Iris pigment epithelial cell (primary cell): ENCODE results near the gene C10orf105.
A peak's percentile ranks its signal among the peaks of the same experiment; 100 is the strongest.

Experiments used
- DNase-seq: peaks from one replicate; pipeline ENCODE4 v3.0.0-alpha.2; 2011; ENCODE audit warnings: low read depth

The C10orf105 gene

DNA sequence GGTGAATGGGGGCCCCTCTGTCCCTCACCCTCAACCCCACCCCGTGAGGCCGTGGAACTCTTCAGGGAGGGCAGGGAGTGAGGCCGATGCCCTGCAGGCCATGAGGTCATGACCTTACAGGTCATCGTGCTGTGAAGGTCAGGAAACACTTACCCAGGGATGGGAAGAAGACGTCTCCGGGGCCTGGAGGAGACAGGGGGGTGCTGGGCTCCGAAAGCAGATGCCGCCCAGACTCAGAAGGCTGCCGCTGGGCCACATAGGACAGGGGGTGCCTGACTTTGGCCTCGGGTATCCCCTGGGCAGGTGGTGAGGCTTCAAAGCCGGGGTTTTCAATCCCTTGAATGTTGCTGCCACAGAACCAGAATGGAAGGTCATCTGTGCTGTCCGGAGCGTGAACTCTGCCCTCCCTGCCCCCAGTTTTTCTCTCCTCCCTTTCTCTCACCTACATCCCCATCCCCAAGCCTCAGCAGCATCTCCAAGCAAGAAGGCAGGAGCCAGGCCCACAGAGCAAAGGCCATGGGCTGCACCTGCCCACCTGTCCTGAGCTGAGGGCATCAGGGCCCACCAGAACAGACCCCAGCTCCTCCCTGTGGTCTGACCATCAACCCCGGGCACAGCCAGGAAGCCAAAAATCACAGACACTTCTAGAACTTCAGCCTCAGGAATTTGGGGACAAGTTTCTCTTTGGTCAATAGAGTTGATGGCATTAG is 32.1 kb upstream of the C10orf105 start:
- no peak for DNase-seq

DNA sequence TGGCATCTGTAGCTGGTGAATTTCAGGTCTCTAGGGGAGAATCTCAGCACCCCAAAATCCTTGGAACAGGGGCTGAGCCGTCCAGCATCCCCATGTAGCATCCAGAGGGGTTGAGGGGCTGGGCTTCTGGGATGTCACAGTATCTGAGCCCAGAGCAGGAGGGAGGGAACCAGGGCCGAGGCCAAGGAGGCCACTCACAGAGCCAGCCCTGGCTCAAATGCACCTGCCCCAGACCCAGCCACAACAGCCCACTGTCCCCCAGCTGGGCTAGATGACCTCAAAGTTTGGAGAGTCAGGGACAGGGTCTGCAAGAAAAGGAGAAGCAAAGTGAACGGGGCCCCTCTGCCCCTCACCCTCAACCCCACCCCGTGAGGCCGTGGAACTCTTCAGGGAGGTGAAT is 31.4 kb upstream of the C10orf105 start:
- no peak for DNase-seq

DNA sequence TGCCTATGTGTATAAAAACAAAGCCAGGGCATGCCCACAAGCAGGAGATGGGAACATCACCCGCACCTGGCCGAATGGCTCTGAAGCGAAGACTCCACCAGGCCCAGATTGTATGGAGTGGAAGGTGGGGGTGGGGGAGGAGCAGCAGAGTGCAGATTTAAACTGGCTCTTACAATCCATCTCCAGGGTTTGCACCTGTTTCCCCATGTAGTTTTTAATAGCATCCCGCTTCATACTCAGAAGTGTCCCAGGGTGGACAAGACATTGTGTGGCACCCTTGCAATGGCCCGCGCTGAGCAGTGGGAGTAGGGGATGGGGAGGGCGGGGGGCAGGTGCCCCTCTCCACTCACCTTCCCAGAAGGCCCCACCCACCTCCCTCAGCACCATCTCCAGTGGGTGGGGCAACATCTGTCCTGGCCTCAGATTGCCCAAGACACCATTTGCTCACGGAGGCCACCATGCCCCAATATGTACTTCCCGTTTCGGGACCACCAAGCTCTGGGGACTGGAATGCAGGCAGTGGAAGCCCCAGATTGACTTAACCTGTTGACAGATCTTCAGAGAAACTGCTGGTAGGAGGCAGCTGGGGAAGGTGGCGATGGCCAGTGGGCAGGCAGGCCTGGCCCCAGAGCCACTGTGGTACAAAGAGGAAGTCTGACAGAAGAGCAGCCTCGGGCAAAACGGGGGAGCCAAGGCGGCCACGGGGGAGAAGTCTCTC is 30.7 kb upstream of the C10orf105 start:
- DNase-seq: no peak

DNA sequence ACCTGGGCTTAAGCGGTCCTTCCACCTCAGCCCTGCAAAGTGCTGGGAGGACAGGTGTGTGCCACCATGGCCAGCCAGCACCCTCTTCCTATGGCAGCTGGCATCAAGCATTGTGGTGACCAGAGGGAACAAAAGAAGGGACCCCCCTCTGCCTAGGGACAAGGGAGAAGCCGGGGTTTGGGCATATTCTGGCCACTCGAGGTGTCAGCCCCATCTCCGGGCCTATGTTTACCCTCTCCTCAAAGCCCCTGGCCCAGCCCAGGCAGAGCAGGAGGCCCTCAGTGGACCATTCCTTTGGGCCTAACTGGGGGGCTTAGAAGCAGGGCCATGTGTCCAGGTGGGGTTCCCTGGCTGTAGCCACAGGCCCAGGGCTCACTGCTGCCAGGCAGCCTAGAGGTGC is 29.8 kb upstream of the C10orf105 start:
- no peak for DNase-seq

DNA sequence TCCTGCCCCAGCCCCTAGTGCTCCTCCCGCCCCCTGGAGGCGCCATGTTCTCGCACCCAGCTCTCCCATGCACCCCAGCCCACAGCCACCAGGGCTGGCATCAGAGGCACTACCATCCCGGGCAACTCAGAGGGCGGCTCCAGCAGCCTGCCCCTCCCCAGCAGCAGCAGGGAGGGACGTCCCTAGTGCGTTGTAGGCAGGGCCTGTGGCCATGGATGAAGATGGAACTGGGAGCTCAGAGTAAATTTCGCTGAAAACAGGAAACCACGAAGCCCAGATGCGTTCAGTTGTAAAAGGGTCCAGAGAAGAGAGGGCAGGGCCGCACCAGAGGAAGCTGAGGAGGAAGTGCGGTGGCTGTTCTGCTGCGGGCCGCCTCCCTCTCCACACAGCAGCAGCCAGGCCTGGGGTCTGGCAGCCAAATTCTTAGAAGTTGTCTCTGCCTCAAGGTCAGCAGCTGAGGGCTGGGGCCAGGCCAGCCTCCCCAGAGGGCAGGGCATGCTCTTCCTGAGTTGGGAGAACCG is 29.2 kb upstream of the C10orf105 start:
- DNase-seq: no peak

DNA sequence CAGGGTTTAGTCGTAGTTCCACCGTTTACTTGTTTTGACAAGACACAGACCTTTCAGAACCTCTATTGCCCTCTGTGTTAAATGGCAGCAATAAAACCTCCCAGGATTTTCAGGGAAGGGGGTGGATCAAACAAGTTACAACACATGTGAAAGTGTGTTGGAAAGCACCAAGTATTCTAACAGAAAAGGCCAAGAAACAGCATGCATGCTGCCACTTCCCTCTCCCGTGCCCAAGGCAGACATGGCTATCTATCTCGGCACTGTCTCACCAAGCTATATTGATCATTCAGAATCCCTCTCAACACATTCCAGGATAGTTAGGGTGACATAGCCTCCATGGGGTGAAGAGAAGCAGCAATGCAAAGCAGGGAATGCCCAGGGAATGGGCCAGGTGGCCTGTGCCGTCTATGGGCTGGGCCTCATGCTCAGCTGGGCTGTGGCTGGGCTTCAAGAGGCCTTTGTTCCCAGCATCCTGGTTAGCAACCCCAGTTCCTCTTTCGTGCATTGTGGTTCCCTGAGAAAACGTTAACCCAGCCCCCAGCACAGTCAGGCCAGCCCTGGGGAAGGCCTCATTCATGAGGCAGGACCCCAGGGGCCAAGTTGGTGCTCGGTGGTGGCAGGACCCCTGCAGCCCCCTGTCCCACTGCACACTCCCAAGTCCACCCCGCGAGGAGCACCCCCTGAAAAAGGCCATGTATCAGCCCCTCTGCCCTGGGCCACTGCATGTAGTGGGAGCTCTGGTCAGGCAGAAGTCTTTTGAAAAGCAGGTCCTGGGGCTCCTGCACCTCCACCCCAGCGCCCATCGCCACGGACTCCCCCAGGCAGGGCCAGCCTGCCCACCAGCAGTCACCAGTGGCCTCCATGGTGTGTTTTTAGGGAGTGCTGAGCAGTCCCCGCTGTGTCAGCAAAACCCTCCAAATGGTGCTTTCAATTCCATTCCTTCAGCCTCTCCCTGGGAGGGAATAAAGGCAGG is 28.3 kb upstream of the C10orf105 start:
- DNase-seq: no peak

DNA sequence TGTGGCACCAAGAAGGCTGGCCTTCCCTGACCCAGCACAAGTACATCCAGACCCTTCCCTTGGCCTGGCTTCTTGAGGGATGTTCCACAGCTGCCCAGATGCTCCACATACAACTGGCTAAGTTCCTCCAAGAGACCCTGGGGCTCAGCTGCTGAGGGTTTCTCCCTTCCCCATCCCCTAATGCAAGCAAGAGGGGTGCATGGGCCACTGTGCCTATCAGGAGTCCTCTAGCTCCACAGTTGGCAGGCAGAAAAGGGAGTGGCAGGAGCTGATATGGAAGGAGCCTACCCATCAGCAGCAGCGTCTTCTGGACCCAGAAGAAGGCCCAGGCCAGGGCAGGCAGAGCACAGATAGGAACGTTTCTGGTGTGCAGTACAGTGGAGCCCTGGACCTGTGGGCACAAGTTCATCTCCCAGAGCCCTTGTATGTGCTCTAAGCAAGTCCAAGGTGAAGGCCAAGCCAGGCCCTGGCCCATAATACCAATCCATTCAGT is 27.5 kb upstream of the C10orf105 start:
- DNase-seq: no peak

DNA sequence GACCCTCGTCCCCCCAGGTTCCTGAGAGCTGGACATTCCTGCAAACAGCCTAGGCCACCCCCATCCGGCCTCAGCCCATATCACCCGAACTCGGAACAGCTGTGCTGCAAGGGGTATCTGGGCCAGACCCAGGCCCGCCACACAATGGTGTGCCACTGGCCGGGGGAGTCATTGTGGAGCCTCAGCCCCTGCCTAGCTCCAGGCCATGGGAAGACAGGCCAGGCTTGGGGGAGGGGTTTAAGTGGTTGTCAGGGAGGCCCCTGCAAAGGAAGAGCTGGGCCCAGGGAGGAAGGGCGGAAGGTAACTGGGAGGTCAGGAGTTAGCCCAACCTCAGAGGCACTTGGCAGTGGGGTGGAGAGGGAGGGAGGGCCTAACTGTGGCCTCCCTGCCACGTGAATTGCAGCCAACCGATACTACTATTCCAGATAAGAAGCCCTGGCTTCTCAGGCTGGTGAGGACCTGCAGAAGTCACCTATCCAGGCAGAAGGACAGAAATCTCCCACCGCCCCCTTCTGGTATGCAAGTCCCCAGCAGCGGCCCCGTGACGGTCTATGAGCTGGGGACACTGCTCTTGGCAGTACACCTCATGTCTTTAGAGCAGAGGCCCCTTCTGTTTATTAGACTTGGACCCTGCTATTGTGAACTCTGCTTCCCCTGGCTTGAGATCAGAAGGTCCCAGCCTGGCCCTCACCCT is 26.9 kb upstream of the C10orf105 start:
- peak; percentile 18 for DNase-seq

DNA sequence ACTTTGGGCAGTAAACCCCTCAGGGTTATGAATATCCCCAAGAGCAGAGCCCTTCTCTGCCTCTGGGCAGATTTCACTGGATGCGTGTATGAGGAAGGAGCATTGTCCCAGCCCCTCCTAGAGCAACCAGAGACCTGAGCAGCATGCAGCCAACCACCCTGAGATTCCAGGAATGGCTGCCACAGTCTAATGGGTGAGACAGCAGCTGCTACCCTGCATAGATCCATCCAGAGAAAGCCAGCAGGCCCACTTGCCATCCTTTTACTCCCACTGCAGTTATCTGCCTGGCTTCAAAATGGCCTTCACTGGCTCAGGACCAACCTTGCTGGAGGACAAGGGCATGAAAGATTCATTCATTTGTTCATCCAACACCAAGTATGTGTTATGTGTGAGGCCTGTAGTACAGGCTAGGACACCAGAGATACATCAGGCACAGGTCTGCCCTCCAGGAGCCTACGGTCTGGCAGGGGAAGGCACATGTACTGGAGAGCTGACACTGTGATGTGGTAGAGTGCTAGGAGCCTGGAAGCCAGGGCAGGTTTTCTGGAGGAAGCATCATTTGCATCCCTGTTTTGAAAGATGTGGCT is 26.2 kb upstream of the C10orf105 start:
- DNase-seq: no peak

DNA sequence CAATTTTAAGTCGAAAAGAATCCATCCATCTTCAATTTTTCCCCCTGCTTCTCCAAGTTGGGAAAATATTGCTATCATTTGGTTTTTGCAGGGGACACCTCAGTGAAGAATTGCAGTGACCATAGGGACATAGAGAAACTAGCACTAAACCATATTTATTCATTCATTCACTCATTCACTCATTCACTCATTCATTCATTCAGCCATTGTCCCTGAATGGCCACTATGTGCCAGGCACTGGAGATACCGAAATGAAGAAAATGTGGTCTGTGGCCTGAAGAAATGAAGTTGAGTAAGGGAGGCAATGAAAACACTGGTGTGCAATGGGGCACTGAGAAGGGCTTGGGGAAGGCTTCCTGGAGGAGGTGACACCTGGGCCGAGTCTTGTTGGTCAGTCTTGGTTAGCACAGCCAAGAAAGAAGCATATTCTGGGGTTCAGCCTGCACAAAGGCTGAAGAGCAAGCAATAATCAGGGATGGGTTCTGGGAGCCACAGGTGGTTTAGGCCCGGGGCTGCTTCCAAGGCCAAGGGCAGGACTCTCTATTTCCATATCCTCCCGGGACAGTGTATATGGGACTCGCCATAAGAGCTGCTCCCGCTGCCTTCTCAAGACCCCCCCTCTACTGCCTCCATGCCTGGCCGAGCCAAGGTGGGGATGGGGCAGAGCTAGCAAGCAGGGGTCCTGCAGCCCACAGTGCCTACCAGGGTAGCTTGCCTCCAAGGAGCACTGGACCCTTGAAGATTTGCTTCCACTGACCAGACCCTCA is 25.5 kb upstream of the C10orf105 start:
- DNase-seq: no peak

DNA sequence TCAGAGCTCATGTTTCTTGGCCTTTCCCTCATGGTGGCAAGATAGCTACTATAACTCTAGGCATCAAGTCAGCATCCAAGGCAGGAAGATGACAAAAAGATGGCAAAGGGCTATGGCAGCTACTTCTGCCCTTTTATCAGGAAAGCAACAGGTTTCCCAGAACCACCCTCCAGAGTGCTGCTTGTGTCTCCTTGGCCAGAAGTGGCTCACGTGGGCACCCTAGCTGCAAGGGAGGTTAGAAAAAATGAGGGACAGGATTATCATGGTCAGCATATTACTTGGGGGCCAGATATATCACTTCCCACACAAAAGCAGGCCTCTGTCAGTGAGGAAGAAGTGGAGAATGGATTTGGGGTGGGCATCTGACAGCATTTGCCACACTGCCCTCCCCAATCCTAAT is 24.3 kb upstream of the C10orf105 start:
- no peak for DNase-seq

DNA sequence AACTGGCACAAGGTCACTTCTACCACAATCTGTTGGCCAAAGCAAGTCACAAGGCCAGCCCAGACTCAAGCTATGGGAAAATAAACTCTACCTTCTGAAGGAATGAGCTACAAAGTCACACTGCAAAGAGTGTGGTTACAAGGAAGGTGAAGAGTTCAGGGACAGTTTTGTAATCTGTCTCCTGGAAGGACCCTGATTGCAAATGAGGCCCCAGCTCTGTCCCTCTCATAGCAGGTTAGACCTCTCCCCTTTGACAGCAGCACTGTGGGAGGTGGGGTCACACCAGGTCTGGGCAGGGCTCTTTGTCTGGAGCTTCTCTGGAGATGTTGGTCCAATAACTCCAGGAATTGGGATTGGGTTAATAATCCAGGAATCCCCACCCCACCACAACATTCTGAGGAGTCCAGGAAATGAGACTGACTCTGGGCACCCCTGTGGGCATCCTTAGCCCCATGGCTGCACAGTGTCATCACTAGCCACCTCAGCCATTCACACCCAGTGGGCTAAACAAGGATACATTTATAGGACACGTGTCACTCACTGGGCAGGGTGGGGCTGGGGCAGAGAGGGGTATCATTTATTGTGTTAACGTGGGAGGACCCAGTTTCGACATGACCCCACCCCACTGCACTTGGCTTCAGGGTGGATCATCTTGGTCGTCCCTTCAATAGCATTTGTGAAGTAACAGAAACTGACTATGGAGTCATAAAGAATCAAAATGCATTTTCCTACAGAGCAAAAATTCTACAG is 23.7 kb upstream of the C10orf105 start:
- DNase-seq: no peak

DNA sequence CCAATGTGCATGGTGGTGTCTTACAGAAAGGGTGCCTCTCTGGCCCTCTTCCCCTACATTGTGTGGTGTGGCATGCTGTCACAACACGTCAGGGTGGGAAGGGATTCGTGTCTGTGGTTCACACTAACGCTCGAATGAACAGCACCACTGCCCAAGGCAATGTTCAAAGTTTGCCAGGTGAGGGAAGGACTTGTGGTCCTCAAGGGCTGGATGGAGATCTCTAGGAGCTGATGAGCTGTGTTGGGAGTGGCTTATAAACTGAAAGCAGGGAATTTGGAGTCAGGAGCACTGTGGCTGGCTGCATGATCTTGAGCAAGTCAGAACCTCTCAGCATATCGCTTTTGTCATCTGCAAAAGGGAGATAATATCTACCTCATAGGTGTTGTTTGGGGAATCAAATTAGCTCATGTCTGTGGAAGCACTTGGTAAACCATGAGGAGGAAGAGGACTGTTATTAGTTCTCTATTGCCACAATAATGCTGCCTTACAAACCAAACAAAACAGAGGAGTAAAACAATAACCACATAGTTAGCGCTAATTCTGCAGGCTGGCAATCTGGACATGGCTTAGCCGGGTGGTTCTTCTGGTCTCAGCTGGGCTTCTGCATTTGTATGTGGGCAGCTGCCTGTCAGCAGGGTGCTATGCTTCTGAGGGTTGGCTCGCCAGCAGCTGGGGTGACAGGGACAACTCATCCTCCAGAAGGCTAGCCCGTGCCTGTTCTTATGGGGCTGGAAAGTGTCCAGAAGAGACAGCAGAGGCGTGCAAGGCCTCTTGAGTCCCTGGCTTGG is 22.9 kb upstream of the C10orf105 start:
- DNase-seq: no peak

DNA sequence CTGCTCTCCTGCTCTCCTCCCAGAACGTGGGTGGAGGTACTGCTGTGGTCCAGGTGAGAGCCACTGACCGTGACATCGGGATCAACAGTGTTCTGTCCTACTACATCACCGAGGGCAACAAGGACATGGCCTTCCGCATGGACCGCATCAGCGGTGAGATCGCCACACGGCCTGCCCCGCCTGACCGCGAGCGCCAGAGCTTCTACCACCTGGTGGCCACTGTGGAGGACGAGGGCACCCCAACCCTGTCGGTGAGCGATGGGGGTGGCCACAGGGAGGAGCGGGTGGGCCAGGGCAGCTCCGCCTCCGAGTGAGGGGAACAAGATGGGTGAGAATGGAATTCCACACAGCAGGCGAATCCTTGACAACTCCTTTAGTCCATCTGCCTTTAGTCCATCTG is 22.1 kb upstream of the C10orf105 start:
- DNase-seq: no peak

DNA sequence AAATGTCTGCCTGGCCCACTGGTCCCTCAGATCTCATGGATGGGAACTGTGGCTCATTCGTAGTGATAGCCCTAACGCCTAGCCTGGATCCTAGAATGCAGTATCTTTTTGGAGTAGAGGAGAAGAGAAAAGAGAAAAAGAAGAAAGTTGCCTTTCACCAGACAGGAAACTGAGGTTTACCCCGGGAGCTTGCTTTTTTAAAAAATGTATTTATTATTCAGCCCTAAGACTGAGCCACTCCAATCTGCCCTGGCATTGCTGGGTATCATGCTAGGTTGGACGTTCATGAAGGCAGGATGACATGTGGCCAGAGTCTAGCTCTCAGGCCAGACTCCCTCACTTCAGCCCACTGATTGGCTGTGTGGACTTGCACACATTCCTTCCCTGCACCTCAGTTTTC is 21.5 kb upstream of the C10orf105 start:
- no peak for DNase-seq

DNA sequence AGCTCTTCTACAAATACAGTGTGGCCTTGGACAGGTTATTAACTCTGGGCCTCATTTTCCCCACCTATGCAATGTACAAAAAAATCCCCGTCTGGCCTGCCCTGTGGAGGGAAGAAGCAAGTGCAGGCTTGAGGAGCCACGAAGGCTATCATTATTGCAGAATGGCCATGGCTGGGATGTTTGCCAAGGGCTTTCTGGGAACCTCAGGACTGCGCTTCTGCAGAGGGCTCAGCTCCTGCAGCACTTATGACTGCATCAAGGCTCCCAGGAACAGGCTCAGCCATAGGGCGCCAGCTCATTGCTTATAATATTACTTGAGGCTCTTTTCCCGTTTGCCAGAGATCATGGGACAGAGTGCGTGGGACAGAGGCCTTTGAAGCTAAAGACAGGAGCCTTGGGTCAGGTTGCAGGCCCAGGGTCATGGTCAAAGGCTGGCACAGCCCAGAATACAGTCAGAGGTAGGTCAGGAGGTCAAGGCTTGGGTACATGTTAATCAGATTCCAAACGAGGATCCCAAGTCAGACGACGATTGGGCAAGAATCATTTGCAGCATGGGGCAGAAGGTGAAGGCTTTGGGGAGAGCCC is 20.6 kb upstream of the C10orf105 start:
- DNase-seq: peak; percentile 90

DNA sequence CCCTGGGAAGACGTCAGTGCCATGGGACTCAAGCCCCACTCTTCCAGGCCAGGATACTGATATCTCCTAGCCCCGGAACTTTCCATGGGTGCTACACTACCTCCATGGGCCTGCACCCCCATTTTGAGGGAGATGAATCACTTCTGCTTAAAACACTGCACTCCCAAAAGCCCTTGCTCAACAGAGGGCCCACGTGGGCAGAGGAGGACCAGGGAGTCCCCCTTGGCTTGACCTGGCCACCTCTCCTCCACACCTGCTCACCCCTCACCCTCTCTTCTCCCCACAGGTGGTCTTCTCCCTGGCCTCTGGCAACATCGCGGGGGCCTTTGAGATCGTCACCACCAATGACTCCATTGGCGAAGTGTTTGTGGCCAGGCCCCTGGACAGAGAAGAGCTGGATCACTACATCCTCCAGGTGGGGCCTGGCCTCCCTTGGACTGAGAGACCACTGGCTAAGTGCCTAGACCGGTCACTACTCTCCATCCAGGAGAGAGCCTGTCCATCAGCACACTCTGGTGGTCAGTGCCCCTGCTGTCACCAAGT is 19.9 kb upstream of the C10orf105 start:
- DNase-seq: no peak

DNA sequence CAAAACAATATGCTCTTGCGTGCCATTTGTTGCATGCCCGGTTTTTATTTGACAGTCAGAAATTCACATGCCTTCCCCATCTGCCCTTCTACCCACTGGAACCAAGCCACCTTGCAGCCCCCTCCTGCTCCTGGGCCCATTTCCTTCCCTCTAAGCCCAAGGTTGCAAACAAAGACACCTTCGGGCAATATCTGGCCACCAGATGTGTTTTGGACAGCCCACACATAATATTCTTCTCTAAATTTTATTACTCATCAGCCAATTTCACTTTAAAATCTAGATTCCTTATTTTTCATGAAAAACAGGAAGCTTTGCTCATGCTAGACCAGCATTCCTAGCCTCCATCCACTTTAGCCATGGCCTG is 18.2 kb upstream of the C10orf105 start:
- no peak for DNase-seq
